CD14-positive monocyte (primary cell): Measurements from ENCODE around the gene LIN7A. TPM values are rescaled to one million over a fixed set of nuclear protein-coding genes. Genes with fewer than 3 reads are reported as not detected.

Experiments used
- DNase-seq, 3 donors: peaks; one replicate each; pipeline ENCODE4 v3.0.0-alpha.2; 2011 to 2022
- H2AFZ ChIP-seq: 2 replicates; pipeline ENCODE4 v1.6.0; 2012; ENCODE audit warnings: mild to moderate bottlenecking, low read depth, low read length, inconsistent platforms; ENCODE audit not compliant: insufficient read depth, poor library complexity, severe bottlenecking
- H3K27ac ChIP-seq, 2 donors: 1 replicate in 1 of 2; 2 replicates in 1 of 2; pipeline ENCODE4 v1.5.1; 2012 to 2013; ENCODE audit warnings: low read length in 2 of 2, control low read depth in 1 of 2, inconsistent platforms in 1 of 2, low read depth in 1 of 2, mild to moderate bottlenecking in 1 of 2
- H3K27me3 ChIP-seq, 2 donors: one replicate each; pipeline versions ENCODE4 v1.6.0 to v1.6.1; 2011 to 2013; ENCODE audit warnings: low read length in 2 of 2; ENCODE audit not compliant: control insufficient read depth in 2 of 2, insufficient read depth in 2 of 2
- H3K36me3 ChIP-seq, 2 donors: replicated peaks in 1 of 2; 1 replicate in 1 of 2; 2 replicates in 1 of 2; pipeline versions ENCODE4 v1.5.1 to v1.6.1; 2012 to 2013; ENCODE audit warnings: low read length in 2 of 2, control low read depth in 1 of 2, inconsistent platforms in 1 of 2, mild to moderate bottlenecking in 1 of 2; ENCODE audit not compliant: insufficient read depth in 2 of 2, control insufficient read depth in 1 of 2
- H3K4me1 ChIP-seq, 2 donors: 1 replicate in 1 of 2; 2 replicates in 1 of 2; pipeline versions ENCODE4 v1.5.1 to v1.6.1; 2012 to 2013; ENCODE audit warnings: low read length in 2 of 2, control low read depth in 1 of 2, inconsistent platforms in 1 of 2, mild to moderate bottlenecking in 1 of 2, moderate library complexity in 1 of 2; ENCODE audit not compliant: insufficient read depth in 2 of 2, control insufficient read depth in 1 of 2
- H3K4me2 ChIP-seq: replicated peaks from 2 replicates; pipeline ENCODE3; 2012; ENCODE audit warnings: low read length, moderate library complexity, mild to moderate bottlenecking; ENCODE audit not compliant: poor library complexity, severe bottlenecking; ENCODE audit errors: extremely low read depth
- H3K4me3 ChIP-seq, 3 experiments: fragments of 200-600 bp in 1 of 3; sonication (generic) in 1 of 3; replicated peaks in 1 of 3; 1 replicate in 2 of 3; 2 replicates in 1 of 3; pipeline ENCODE4 v1.5.1; 2011 to 2013; ENCODE audit warnings: low read length in 3 of 3, mild to moderate bottlenecking in 3 of 3, control low read depth in 2 of 3, low read depth in 2 of 3, inconsistent platforms in 1 of 3, moderate library complexity in 1 of 3
- H3K79me2 ChIP-seq: 2 replicates; pipeline ENCODE4 v1.6.0; 2012; ENCODE audit warnings: mild to moderate bottlenecking, control low read depth, inconsistent platforms, low read length, moderate library complexity; ENCODE audit not compliant: insufficient read depth
- H3K9ac ChIP-seq: 2 replicates; pipeline ENCODE4 v1.6.0; 2017; ENCODE audit warnings: low read length, mild to moderate bottlenecking; ENCODE audit not compliant: insufficient read depth, poor library complexity, severe bottlenecking
- H3K9me3 ChIP-seq, 2 donors: replicated peaks in 1 of 2; 1 replicate in 1 of 2; 2 replicates in 1 of 2; pipeline versions ENCODE4 v1.5.1 to v1.6.1; 2012 to 2013; ENCODE audit warnings: low read length in 2 of 2, control low read depth in 1 of 2; ENCODE audit not compliant: control insufficient read depth in 1 of 2, insufficient read depth in 1 of 2
- H4K20me1 ChIP-seq: 2 replicates; pipeline ENCODE4 v1.6.0; 2012; ENCODE audit warnings: mild to moderate bottlenecking, low read length, control low read depth, moderate library complexity; ENCODE audit not compliant: insufficient read depth
- H3K27ac Mint-ChIP-seq, 7 donors: one replicate each; pipeline ENCODE4 v1.8.0; 2020; ENCODE audit warnings: mild to moderate bottlenecking in 7 of 7, mixed read lengths in 7 of 7, moderate library complexity in 6 of 7, inconsistent platforms in 2 of 7
- H3K27me3 Mint-ChIP-seq, 3 donors: one replicate each; pipeline ENCODE4 v1.8.0; 2021 to 2022; ENCODE audit warnings: low read depth in 3 of 3, mild to moderate bottlenecking in 3 of 3, mixed read lengths in 3 of 3, moderate library complexity in 3 of 3, inconsistent platforms in 1 of 3
- H3K36me3 Mint-ChIP-seq, 2 donors: one replicate each; pipeline ENCODE4 v1.8.0; 2020; ENCODE audit warnings: mixed read lengths in 2 of 2, inconsistent platforms in 1 of 2, mild to moderate bottlenecking in 1 of 2
- H3K4me1 Mint-ChIP-seq: one replicate; pipeline ENCODE4 v1.8.0; 2020; ENCODE audit warnings: mild to moderate bottlenecking, mixed read lengths
- H3K4me3 Mint-ChIP-seq, 2 donors: one replicate each; pipeline ENCODE4 v1.8.0; 2020; ENCODE audit warnings: mild to moderate bottlenecking in 2 of 2, mixed read lengths in 2 of 2, moderate library complexity in 1 of 2
- H3K9me3 Mint-ChIP-seq, 7 donors: one replicate each; pipeline ENCODE4 v1.8.0; 2020 to 2022; ENCODE audit warnings: mixed read lengths in 7 of 7, mild to moderate bottlenecking in 6 of 7, moderate library complexity in 6 of 7, inconsistent platforms in 2 of 7
- CTCF ChIP-seq: fragments of 200-600 bp; IDR thresholded peaks from one replicate; pipeline ENCODE4 v1.8.0; 2022; ENCODE audit warnings: antibody characterized with exemption, mild to moderate bottlenecking
- WGBS: methylation state at CpG from one replicate; pipeline ENCODE4 v1.1.5; 2013; ENCODE audit warnings: missing lambda C conversion rate; ENCODE audit not compliant: insufficient coverage; 5-methylcytosine and 5-hydroxymethylcytosine counted together
- intact Hi-C, 2 donors: fragments of 100-400 bp; cut with micrococcal nuclease; formaldehyde crosslinking; loops; one replicate each; pipeline versions ENCODE4 v1.15.0 to v1.15.1; 2023
- polyA plus RNA-seq, 3 donors: library from polyadenylated mRNA; depleted of rRNA in 1 of 3; unstranded in 2 of 3; stranded (reverse) in 1 of 3; fragments of 300-500 nt in 2 of 3; fragments of >200 nt in 1 of 3; fragmentation: Illumina TruSeq in 2 of 3; gene quantifications; 1 replicate in 2 of 3; 2 replicates in 1 of 3; pipeline ENCODE4 v1.2.3, GENCODE V29; 2012 to 2021

Gene LIN7A
- polyA plus RNA-seq, 3 donors, result 8.0 to 16.6 (median 15.2) TPM

DNA sequence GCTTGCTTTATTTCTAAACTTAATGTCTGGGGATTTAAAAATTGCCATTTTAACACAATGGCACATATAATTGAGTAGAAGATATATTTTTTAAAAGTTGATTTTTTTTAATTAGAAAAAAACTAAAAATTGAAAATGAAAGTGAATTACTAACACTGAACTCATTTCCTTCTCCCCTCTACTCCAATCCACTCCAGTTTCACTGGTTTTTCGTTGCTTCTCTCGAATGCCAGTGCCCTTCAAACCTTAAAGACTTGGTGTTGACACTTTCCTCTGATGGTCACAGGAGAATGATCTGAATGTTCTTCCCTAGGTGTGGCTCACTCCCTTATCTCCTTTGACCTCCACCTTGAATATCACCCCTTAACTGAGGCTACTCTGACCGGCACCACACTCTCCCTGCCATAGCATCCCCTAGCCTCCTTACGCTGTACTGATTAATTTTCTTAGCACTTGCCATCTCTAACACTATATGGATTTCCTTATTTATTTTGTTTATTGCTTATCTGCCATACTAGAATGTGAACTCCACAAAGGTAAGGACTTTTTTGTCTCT lies 107.1 kb downstream of the LIN7A start:
- H3K9me3 Mint-ChIP-seq, result peaks cover 0 to 2% (median 0%) of the 10 kb centered on the region in 7 donors
- TF ChIP-seq CTCF, result no peak
- H3K9me3 ChIP-seq, result no peaks in the 10 kb centered on the region
- no peaks in the 10 kb centered on the region for H3K79me2 ChIP-seq
- no peak overlapping the region for H3K4me3 ChIP-seq
- peaks cover 0 to 18% of the 10 kb centered on the region in 2 donors for H3K36me3 ChIP-seq
- intact Hi-C loops, result no loop called here
- H3K27ac ChIP-seq, result no peak overlapping the region
- H4K20me1 ChIP-seq, result no peaks in the 10 kb centered on the region
- H3K4me1 Mint-ChIP-seq, result no peaks in the 10 kb centered on the region
- peak overlapping the region in 2 of 7 donors; percentile 17 to 66 for H3K27ac Mint-ChIP-seq
- 74% methylated on average over 3 of the region's 4 CpGs for WGBS
- peaks cover 0 to 1% (median 1%) of the 10 kb centered on the region in 3 donors for H3K27me3 Mint-ChIP-seq
- no peak overlapping the region for H3K9ac ChIP-seq
- H3K4me1 ChIP-seq, result no peaks in the 10 kb centered on the region
- H3K27me3 ChIP-seq, result no peaks in the 10 kb centered on the region
- H3K4me3 Mint-ChIP-seq, result no peak overlapping the region
- no peak overlapping the region for H3K4me2 ChIP-seq
- no peak for DNase-seq
- no peak overlapping the region for H2AFZ ChIP-seq
- H3K36me3 Mint-ChIP-seq, result peaks cover 18 to 39% of the 10 kb centered on the region in 2 donors

DNA sequence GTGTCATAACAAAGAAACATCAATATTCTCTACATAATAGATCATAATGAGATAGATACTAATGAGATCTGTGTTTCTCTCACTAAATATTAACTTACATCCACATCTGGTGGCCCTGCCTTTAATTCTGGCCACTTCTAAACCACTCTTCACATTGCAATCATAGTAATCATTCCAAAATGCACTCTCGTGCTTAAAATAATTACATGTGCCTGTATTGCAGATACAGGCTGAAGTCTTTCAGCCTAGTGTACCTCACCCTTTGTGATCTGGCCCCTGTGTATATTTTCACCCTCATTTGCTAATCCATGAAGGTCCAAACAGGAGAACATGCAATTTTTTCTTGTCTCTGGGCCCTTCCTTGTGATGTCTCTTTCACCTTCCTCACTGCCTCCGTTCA lies 108.0 kb downstream of the LIN7A start:
- Histone ChIP-seq H3K36me3 (peaks cover 0 to 16% of the 10 kb centered on the region in 2 donors), H3K9me3 (no peaks in the 10 kb centered on the region), H3K4me1 (no peaks in the 10 kb centered on the region), H4K20me1 (no peaks in the 10 kb centered on the region), H3K27me3 (no peaks in the 10 kb centered on the region), H3K4me3 (no peak overlapping the region), H3K9ac (no peak overlapping the region), H3K79me2 (no peaks in the 10 kb centered on the region), H2AFZ (no peak overlapping the region), H3K27ac (no peak overlapping the region), H3K4me2 (no peak overlapping the region)
- Mint-ChIP-seq H3K9me3 (peaks cover 0 to 2% (median 0%) of the 10 kb centered on the region in 7 donors), H3K4me3 (no peak overlapping the region), H3K36me3 (peaks cover 21 to 41% of the 10 kb centered on the region in 2 donors), H3K4me1 (no peaks in the 10 kb centered on the region), H3K27me3 (peaks cover 0 to 1% (median 1%) of the 10 kb centered on the region in 3 donors), H3K27ac (no peak overlapping the region)
- intact Hi-C loops, result no loop called here
- no peak for DNase-seq
- WGBS, result no CpG with 5 or more reads among the region's 2 CpGs
- TF ChIP-seq CTCF, result no peak
